Measurements from ENCODE around the gene PCDH9. TPM values are rescaled to one million over a fixed set of nuclear protein-coding genes. Genes with fewer than 3 reads are reported as not detected.

The PCDH9 gene
- total and polyA plus RNA-seq, 12 donors, result 2.9 to 32.0 (median 15.4) TPM

- WGBS, 2 donors, result 73 to 87% methylated on average over 1 of the region's 1 CpG
- no peaks in the 10 kb centered on the region for H3K36me3 ChIP-seq
- H3K9me3 ChIP-seq, result peaks cover 0 to 14% (median 0%) of the 10 kb centered on the region in 11 donors
- ATAC-seq, result no peak
- DNase-seq, result no peak
- no peak overlapping the region for H3K27ac ChIP-seq
- H3K27me3 ChIP-seq, result no peaks in the 10 kb centered on the region
- intact Hi-C loops (cut with DNase I), result no loop called here
- TF ChIP-seq CTCF (IDR thresholded peaks at IDR 0.05), result no peak
- H3K4me3 ChIP-seq, result no peak overlapping the region
- H3K4me1 ChIP-seq, result no peaks in the 10 kb centered on the region
Measured at GRCh38 chr13:66915596-66916185, 314.4 kb downstream of the PCDH9 start.

GRCh38 chr13:66914155-66914554 is 316.0 kb downstream of the PCDH9 start:
- ATAC-seq (no peak), DNase-seq (no peak)
- H3K36me3 ChIP-seq, result no peaks in the 10 kb centered on the region
- TF ChIP-seq CTCF (IDR thresholded peaks at IDR 0.05), result no peak
- no peaks in the 10 kb centered on the region for H3K4me1 ChIP-seq
- H3K4me3 ChIP-seq, result no peak overlapping the region
- H3K27ac ChIP-seq, result no peak overlapping the region
- intact Hi-C loops (cut with DNase I), result no loop called here
- no peaks in the 10 kb centered on the region for H3K27me3 ChIP-seq
- 49 to 72% methylated on average over 4 of the region's 4 CpGs for WGBS, 2 donors
- peaks cover 0 to 6% (median 0%) of the 10 kb centered on the region in 11 donors for H3K9me3 ChIP-seq

DNA sequence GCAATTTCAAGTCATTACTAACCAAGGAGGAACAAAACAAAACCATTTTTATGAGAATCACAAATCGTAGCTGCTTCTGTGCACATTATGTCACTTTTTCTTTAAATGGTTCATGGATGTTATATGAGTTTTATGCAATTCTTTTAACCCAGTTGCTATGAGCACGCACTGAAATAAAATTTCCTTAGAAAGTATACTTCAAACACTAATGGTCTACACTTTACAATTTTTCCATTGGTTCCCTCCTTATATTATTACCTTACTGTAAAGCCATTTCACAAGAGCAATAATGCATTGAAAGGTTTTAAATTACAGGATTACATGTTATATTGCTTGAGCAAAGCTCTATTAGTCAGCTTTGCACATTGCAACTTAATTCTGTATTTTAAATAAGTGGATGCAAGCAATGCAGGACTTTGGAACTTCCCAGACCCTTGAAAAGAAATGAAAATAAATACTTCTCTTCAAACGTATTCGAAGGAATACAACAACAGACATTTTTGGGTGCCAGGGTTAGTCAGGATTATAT is 318.7 kb downstream of the PCDH9 start:
- H3K27ac ChIP-seq, result no peak overlapping the region
- H3K27me3 ChIP-seq, result no peaks in the 10 kb centered on the region
- H3K36me3 ChIP-seq, result no peaks in the 10 kb centered on the region
- ATAC-seq, result no peak
- no peak for DNase-seq
- intact Hi-C loops (cut with DNase I), result no loop called here
- no peak for TF ChIP-seq CTCF (IDR thresholded peaks at IDR 0.05)
- no peak overlapping the region for H3K4me3 ChIP-seq
- H3K9me3 ChIP-seq, result no peaks in the 10 kb centered on the region
- WGBS, 2 donors, result 92 to 96% methylated on average over 4 of the region's 4 CpGs
- H3K4me1 ChIP-seq, result no peaks in the 10 kb centered on the region

DNA sequence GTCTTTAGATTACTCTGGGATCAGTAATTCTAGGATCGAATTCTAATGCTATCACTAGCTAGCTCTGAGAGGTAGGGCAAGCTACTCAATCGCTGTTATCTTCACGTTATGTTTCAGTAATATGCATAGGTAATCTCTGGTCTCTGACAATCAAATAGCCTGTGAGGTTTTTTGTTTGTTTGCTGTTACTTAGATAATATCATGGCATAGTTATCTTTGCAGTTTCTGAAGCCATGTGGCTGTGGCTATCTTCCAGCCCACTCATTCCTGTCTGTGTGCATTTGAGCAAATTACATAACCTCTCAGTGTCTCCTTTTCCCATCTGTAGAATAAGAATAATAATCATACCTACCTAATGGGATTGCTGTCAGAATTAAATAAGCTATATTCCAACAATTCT is 330.2 kb downstream of the PCDH9 start:
- ATAC-seq (no peak), DNase-seq (no peak)
- no peaks in the 10 kb centered on the region for H3K36me3 ChIP-seq
- H3K9me3 ChIP-seq, result no peaks in the 10 kb centered on the region
- no peak overlapping the region for H3K27ac ChIP-seq
- intact Hi-C loops (cut with DNase I), result loop anchor here in 1 of 10 donors (10.0 kb wide), 1 partner anchor 95 kb away; no protein-coding TSS in a partner anchor
- H3K4me3 ChIP-seq, result no peak overlapping the region
- H3K4me1 ChIP-seq, result no peaks in the 10 kb centered on the region
- H3K27me3 ChIP-seq, result no peaks in the 10 kb centered on the region
- TF ChIP-seq CTCF (IDR thresholded peaks at IDR 0.05), result no peak
- 28 to 48% methylated on average over 3 of the region's 3 CpGs for WGBS, 2 donors
